GM18858 (cell line): ENCODE results near the gene FAN1.

Source experiments
- ATAC-seq: cut with Tn5 transposase; IDR thresholded peaks from one replicate; pipeline ENCODE4 v1.9.1; 2021; ENCODE audit not compliant: unreplicated experiment

FAN1 gene

DNA sequence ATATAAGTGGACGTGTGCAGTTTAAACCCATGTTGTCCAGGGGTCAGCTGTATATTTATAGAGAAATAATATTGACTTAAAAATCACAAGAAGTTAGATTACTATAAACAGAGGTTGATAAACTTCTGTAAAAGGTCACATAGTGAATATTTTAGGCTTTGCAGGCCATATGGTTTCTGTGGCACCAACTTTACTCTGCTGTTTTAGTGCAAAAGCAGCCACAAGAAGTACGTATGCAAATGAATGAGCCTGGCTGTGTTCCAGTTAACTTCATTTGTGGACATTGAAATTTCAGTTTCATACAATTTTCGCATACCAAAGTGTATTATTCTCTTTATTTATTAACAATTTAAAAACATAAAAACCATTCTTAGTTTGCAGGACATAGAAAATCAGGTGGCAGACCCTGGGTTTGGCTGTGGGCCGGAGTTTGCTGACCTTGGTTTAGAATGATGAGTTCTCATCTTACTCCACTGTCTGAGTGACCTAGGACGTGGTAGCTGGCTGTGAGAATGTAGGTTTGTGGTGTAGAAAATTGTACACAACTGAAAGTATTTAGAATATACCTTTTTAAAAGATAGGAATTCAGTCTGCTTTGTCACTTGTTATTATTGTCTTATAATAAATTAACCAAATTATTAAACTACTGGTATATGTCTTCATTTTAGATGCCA, 16.3 kb downstream of the FAN1 start:
- no peak for ATAC-seq

DNA sequence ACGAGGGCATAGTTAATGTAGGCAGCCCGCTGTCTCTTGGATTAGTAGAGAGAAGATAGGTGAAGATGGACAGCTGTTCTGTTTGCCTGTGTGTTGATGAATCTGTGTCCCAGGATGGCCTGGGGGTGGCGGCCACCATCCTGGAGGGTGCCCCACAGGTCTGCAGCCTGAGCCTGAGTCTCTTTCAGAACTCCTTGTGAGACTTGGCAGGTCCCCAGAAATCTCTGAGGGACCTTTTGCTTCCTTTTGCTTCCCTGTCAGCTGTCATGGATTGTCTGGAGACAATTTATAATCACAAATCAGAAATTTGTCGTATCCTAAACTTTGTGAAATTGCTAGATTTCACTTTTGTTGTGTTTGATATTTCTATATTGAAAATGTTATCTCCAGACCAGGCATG, 17.4 kb downstream of the FAN1 start:
- no peak for ATAC-seq

- no peak for ATAC-seq
These were observed 18.2 kb downstream of the FAN1 start for GRCh38 chr15:30921781-30922479.

DNA sequence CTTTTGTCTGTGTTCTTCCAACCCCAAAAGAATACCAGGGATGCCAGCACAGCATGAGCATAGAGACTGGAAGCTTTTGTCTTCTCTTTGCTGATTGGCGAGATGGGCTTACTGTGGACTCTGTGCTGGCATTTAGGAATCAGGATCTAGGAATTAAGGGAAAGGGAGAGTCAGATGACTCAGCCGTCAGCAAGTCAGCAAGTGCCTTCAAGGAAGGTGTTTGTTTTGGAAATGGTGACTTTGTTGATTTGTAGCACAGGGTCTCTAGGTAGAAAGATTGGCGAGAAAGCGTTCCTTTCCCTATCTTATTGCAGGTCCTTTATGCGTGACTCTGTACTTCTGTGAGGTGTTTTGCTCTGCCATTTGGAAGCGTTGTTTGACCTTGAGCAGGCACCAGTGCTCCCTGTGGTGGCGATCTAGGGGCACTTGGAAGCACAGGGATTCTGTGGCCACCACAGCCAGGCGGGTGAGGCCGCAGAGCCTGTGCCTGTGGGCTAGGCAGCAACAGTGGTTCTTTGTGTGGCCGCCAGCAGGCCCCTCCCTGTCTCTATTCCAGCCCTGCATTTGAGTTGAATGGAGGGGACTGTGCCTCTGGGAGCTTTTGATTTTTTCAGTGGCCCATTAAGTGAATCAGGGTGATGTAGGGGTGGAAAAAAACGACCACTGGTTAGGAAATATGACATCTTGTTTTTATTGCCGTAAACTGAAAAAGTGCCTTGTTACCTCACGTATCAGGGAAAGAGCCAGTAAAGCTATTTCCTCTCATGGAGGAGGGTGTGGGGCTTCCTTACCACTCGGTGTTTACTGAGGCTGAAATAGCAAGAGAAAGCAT, 19.0 kb downstream of the FAN1 start:
- ATAC-seq: no peak

DNA sequence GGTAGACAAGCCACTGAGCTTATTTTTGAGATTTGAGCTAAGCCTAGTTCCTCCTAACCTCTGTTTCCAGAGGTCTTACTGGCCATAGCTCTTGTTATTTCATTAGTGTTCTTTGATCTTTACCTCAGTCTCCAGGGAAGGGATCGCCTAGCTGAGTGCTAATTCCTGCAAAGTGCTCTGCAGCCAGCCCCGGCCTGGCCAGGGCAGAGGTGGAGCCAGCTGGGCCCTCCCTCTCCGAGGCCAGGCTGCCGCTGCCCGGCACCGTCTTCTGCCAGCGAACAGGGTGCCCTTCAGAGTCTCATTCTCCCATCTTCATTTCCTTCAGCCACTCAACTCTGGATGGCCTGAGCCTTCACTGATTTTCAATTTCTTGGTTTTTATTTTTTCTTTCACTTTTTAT, 19.7 kb downstream of the FAN1 start:
- ATAC-seq: no peak

- no peak for ATAC-seq
These were observed 20.6 kb downstream of the FAN1 start for GRCh38 chr15:30924353-30924752.

DNA sequence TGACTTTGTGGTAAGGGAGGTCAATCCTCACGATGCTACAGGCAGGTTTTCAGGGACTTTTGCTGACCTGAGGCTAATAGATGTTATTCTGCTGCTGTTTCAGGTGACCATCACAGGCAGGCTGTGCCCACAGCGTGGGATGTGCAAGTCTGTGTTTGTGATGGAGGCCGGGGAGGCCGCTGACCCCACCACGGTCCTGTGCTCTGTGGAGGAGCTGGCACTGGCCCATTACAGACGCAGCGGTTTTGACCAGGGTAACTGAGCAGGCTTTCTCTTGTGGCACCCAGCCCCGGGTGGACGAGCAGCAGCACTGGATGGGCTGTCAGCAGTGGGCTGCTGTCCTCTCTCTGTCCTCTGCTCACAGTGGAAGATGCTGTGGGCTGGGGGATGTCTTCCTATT, 22.0 kb downstream of the FAN1 start:
- no peak for ATAC-seq

GRCh38 chr15:30926161-30926560, 22.4 kb downstream of the FAN1 start:
- no peak for ATAC-seq

- no peak for ATAC-seq
These were observed 23.5 kb downstream of the FAN1 start for GRCh38 chr15:30927148-30927761.

DNA sequence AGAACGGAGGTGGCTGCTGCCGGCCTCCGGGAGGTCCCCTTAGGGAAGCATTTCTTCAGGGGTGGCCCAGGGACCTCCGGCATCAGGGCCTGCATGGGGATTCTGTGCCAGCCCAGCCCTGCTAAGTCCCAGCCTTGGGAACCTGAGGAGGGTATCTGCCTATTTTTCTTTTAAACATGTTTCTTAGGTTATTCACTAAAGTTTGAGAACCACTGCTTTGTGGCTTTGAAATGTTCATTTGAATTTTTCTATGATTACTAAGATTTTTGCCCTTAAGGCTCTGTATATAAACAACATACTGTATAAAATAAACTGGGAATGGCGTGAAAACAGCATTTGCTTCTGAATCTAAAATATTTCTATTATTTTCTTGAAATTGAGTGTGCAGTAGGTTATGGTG, 24.4 kb downstream of the FAN1 start:
- ATAC-seq: no peak

- no peak for ATAC-seq
These were observed 25.5 kb downstream of the FAN1 start for GRCh38 chr15:30929064-30929669.

- ATAC-seq: no peak
These were observed 26.3 kb downstream of the FAN1 start for GRCh38 chr15:30929982-30930381.

DNA sequence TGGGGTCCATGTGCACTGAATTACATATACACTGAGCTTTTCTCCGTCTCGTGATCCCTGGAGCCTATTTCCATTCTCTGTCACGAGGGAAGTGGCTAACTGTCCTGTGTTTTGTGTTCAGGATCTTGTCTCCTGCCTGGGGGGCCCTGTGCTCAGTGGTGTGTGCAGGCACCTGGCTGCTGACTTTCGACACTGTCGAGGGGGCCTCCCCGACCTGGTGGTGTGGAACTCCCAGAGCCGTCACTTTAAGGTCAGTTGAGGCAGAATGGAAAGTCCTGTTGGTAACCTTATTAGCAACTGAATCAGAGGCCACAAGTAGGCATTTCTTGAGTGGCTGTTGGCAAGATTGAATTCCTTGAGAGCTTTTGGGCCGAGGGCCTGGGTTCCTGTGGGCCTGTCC, 26.7 kb downstream of the FAN1 start:
- ATAC-seq: no peak

GRCh38 chr15:30933293-30933692, 29.6 kb downstream of the FAN1 start:
- no peak for ATAC-seq

GRCh38 chr15:30939161-30939560, 35.4 kb downstream of the FAN1 start:
- no peak for ATAC-seq

- ATAC-seq: no peak
These were observed 36.6 kb downstream of the FAN1 start for GRCh38 chr15:30940359-30940758.

DNA sequence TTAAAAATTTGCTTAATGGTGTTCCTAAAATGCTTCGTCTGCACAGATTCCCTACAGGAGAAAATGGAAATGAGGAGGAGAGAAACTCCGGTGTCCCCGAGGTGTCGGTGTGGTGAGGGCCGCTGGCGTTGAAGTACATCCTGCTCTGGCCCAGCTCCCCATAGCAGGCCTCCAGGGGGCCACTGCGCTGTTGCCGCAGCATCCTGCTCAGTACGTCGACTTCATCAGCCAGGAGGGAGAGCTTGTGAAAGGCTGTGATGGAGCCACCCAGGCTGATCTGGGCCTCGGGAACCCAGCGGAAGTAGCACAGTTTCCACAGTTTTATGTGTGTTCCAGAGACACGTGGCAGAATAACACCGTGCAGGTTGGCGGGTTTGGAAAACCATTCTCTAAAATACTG, 37.8 kb downstream of the FAN1 start:
- no peak for ATAC-seq

GRCh38 chr15:30943654-30944335, 40.1 kb downstream of the FAN1 start:
- no peak for ATAC-seq

- no peak for ATAC-seq
These were observed 49.5 kb downstream of the FAN1 start for GRCh38 chr15:30953183-30953582.

DNA sequence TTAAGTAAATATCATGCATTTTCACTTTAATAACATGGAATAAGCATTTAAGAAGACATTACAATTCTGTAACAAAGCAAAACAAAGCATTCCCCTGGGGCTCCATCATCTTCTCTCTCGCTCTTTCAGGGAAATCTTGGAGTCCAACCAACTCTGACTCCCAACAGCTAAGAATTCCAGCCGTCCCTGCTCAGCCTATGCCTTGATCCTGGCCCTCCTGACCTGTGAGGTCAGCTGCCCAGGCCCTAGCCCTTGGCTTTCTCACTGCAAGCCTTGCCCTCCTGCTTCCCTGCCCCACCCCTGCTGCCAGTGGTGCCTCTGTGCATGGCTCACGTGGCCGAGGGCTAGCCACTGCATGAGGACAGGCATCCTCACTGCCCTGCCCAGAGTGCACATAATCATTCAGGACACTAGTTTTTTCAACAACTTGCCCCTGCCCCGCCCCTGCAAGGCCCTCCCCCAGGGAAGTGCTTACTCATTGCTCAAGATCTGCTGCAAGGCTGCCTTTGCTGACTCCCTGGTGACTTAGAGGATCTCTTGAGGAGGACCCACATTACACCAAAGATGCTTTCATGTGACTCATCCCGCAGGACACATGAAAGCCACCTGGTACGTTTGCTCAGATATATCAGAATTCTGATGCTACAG, 50.1 kb downstream of the FAN1 start:
- ATAC-seq: no peak
